DOHH2 (cell line): Measurements from ENCODE around the gene FLAD1.

Experiments used
- CTCF ChIP-seq: fragments of 200-600 bp; sonication (generic); IDR thresholded peaks from one replicate; pipeline ENCODE4 v1.5.1; 2014; ENCODE audit warnings: antibody characterized with exemption, mild to moderate bottlenecking, low read depth, low read length; ENCODE audit not compliant: poor library complexity, severe bottlenecking
- EZH2phosphoT487 ChIP-seq: fragments of 200-600 bp; sonication (generic); IDR thresholded peaks from 2 replicates; pipeline ENCODE4 v1.6.1; 2017; ENCODE audit warnings: borderline replicate concordance, mild to moderate bottlenecking, antibody characterized with exemption, low read length, moderate library complexity, mixed read lengths

- TF ChIP-seq CTCF: no peak
- no peak for TF ChIP-seq EZH2phosphoT487
These were observed 56.1 kb downstream of the FLAD1 start for GRCh38 chr1:155039308-155039669.
